Measurements from ENCODE around the gene PSMD8. TPM values are rescaled to one million over a fixed set of nuclear protein-coding genes. Genes with fewer than 3 reads are reported as not detected.

Gene PSMD8
- total RNA-seq, 1 donor from 2014 or later: 215 TPM

- peaks cover 38% of the 10 kb centered on the region for H4K20me1 ChIP-seq (ENCODE audit: insufficient read depth, low read length)
- H3K27me3 Mint-ChIP-seq (ENCODE audit: low read depth, unreplicated experiment): peaks cover 12% of the 10 kb centered on the region
- no peaks in the 10 kb centered on the region for H3K9me3 ChIP-seq (ENCODE audit: insufficient read depth, low read depth, low read length)
- no peak overlapping the region for H3K4me3 Mint-ChIP-seq (ENCODE audit: unreplicated experiment)
- no peak for TF ChIP-seq EZH2 (IDR thresholded peaks at IDR 0.05; ENCODE audit: insufficient read depth, low read length)
- TF ChIP-seq, protein P1, sequence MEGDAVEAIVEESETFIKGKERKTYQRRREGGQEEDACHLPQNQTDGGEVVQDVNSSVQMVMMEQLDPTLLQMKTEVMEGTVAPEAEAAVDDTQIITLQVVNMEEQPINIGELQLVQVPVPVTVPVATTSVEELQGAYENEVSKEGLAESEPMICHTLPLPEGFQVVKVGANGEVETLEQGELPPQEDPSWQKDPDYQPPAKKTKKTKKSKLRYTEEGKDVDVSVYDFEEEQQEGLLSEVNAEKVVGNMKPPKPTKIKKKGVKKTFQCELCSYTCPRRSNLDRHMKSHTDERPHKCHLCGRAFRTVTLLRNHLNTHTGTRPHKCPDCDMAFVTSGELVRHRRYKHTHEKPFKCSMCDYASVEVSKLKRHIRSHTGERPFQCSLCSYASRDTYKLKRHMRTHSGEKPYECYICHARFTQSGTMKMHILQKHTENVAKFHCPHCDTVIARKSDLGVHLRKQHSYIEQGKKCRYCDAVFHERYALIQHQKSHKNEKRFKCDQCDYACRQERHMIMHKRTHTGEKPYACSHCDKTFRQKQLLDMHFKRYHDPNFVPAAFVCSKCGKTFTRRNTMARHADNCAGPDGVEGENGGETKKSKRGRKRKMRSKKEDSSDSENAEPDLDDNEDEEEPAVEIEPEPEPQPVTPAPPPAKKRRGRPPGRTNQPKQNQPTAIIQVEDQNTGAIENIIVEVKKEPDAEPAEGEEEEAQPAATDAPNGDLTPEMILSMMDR (IDR thresholded peaks at IDR 0.05; ENCODE audit: insufficient read depth, low read depth, low read length): no peak
- H2AFZ ChIP-seq (ENCODE audit: low read depth, low read length): no peak overlapping the region
- FAIRE-seq (no peak), DNase-seq (ENCODE audit: low read depth) (no peak)
- H3K27me3 ChIP-seq (ENCODE audit: insufficient read depth, low read length): no peaks in the 10 kb centered on the region
- H3K27ac Mint-ChIP-seq (ENCODE audit: unreplicated experiment): no peak overlapping the region
- H3K4me1 ChIP-seq (ENCODE audit: insufficient read depth, low read length): peaks cover 15% of the 10 kb centered on the region
- H3K36me3 ChIP-seq (ENCODE audit: insufficient read depth, low read length): peaks cover 14% of the 10 kb centered on the region
- peaks cover 10% of the 10 kb centered on the region for H3K79me2 ChIP-seq (ENCODE audit: insufficient read depth, low read length)
- no peak overlapping the region for H3K4me2 ChIP-seq (ENCODE audit: low read length)
- H3K4me1 Mint-ChIP-seq (ENCODE audit: low read depth, unreplicated experiment): peaks cover 20% of the 10 kb centered on the region
- peaks cover 3% of the 10 kb centered on the region for H3K9me3 Mint-ChIP-seq (ENCODE audit: unreplicated experiment)
- no peak overlapping the region for H3K9ac ChIP-seq (ENCODE audit: low read length)
- peaks cover 23% of the 10 kb centered on the region for H3K36me3 Mint-ChIP-seq (ENCODE audit: low read depth, unreplicated experiment)
- H3K27ac ChIP-seq (ENCODE audit: low read depth, low read length): no peak overlapping the region
- H3K4me3 ChIP-seq (ENCODE audit: insufficient read depth, low read depth, low read length): no peak overlapping the region
Observed at GRCh38 chr19:38395381-38396114, 21.2 kb downstream of the PSMD8 start.

- DNase-seq (ENCODE audit: low read depth): no peak
- Mint-ChIP-seq H3K9me3 (ENCODE audit: unreplicated experiment) (peaks cover 3% of the 10 kb centered on the region), H3K4me1 (ENCODE audit: low read depth, unreplicated experiment) (peaks cover 16% of the 10 kb centered on the region), H3K27ac (ENCODE audit: unreplicated experiment) (no peak overlapping the region), H3K4me3 (ENCODE audit: unreplicated experiment) (no peak overlapping the region), H3K27me3 (ENCODE audit: low read depth, unreplicated experiment) (peaks cover 9% of the 10 kb centered on the region), H3K36me3 (ENCODE audit: low read depth, unreplicated experiment) (peaks cover 13% of the 10 kb centered on the region)
- Histone ChIP-seq H3K4me3 (ENCODE audit: insufficient read depth, low read depth, low read length) (no peak overlapping the region), H3K9ac (ENCODE audit: low read length) (no peak overlapping the region), H3K4me2 (ENCODE audit: low read length) (no peak overlapping the region), H2AFZ (ENCODE audit: low read depth, low read length) (no peak overlapping the region), H3K9me3 (ENCODE audit: insufficient read depth, low read depth, low read length) (no peaks in the 10 kb centered on the region), H3K36me3 (ENCODE audit: insufficient read depth, low read length) (no peaks in the 10 kb centered on the region), H3K79me2 (ENCODE audit: insufficient read depth, low read length) (peaks cover 5% of the 10 kb centered on the region), H4K20me1 (ENCODE audit: insufficient read depth, low read length) (peaks cover 25% of the 10 kb centered on the region), H3K27ac (ENCODE audit: low read depth, low read length) (no peak overlapping the region), H3K4me1 (ENCODE audit: insufficient read depth, low read length) (peaks cover 4% of the 10 kb centered on the region), H3K27me3 (ENCODE audit: insufficient read depth, low read length) (no peaks in the 10 kb centered on the region)
- no peak for TF ChIP-seq EZH2 (IDR thresholded peaks at IDR 0.05; ENCODE audit: insufficient read depth, low read length)
- TF ChIP-seq, protein P1 (IDR thresholded peaks at IDR 0.05; ENCODE audit: insufficient read depth, low read depth, low read length): no peak
- no peak for FAIRE-seq
Observed at GRCh38 chr19:38399081-38399480, 24.7 kb downstream of the PSMD8 start.

GRCh38 chr19:38399537-38399936 lies 25.2 kb downstream of the PSMD8 start:
- Histone ChIP-seq H4K20me1 (ENCODE audit: insufficient read depth, low read length) (peaks cover 22% of the 10 kb centered on the region), H3K27ac (ENCODE audit: low read depth, low read length) (no peak overlapping the region), H3K4me2 (ENCODE audit: low read length) (no peak overlapping the region), H3K36me3 (ENCODE audit: insufficient read depth, low read length) (no peaks in the 10 kb centered on the region), H3K9ac (ENCODE audit: low read length) (no peak overlapping the region), H3K9me3 (ENCODE audit: insufficient read depth, low read depth, low read length) (no peaks in the 10 kb centered on the region), H3K79me2 (ENCODE audit: insufficient read depth, low read length) (peaks cover 8% of the 10 kb centered on the region), H3K27me3 (ENCODE audit: insufficient read depth, low read length) (no peaks in the 10 kb centered on the region), H2AFZ (ENCODE audit: low read depth, low read length) (no peak overlapping the region), H3K4me3 (ENCODE audit: insufficient read depth, low read depth, low read length) (no peak overlapping the region), H3K4me1 (ENCODE audit: insufficient read depth, low read length) (peaks cover 4% of the 10 kb centered on the region)
- H3K36me3 Mint-ChIP-seq (ENCODE audit: low read depth, unreplicated experiment): peaks cover 11% of the 10 kb centered on the region
- H3K27me3 Mint-ChIP-seq (ENCODE audit: low read depth, unreplicated experiment): peaks cover 9% of the 10 kb centered on the region
- H3K4me3 Mint-ChIP-seq (ENCODE audit: unreplicated experiment): no peak overlapping the region
- H3K27ac Mint-ChIP-seq (ENCODE audit: unreplicated experiment): no peak overlapping the region
- H3K4me1 Mint-ChIP-seq (ENCODE audit: low read depth, unreplicated experiment): peaks cover 16% of the 10 kb centered on the region
- no peak for FAIRE-seq
- no peak for TF ChIP-seq EZH2 (IDR thresholded peaks at IDR 0.05; ENCODE audit: insufficient read depth, low read length)
- TF ChIP-seq, protein P1 (IDR thresholded peaks at IDR 0.05; ENCODE audit: insufficient read depth, low read depth, low read length): no peak
- H3K9me3 Mint-ChIP-seq (ENCODE audit: unreplicated experiment): peaks cover 3% of the 10 kb centered on the region
- no peak for DNase-seq (ENCODE audit: low read depth)

Data from astrocyte (in vitro differentiated cells and primary cell).